Mammary epithelial cell (primary cell): Measurements from ENCODE around the gene C10orf71.

Experiments used
- EZH2 ChIP-seq: IDR thresholded peaks from 2 replicates; pipeline ENCODE4 v1.6.1; 2012; ENCODE audit warnings: low read length, inconsistent platforms, borderline replicate concordance
- TF ChIP-seq, protein P1 (sequence below), 2 donors: IDR thresholded peaks in 1 of 2; conservative IDR thresholded peaks in 1 of 2; 2 replicates each; pipeline ENCODE4 v1.5.1; 2011 to 2012; ENCODE audit warnings: inconsistent platforms in 2 of 2, low read length in 2 of 2, mild to moderate bottlenecking in 2 of 2, control low read depth in 1 of 2, low read depth in 1 of 2; ENCODE audit not compliant: insufficient read depth in 1 of 2; ENCODE audit errors: extremely low read depth in 1 of 2

DNA sequence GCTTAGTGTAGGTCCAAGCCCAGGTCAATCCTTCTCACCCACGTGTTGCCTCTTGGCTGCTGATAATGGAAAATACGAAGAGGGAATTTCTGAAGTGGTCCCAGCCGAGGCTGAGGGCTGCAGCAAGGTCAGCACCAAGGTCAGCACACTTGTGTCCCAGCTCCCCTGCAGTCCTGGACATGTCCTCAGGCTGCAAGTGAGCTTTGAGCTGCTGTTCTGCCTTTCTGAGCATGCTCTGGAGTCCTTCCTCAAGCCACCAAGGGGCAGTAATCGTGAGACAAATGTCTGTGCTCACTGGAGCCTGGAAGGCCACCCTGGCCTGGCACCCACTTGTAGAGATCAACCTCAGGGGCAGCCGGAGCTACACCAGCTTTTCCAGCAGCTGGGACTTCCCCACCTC lies 68.6 kb downstream of the C10orf71 start:
- TF ChIP-seq, protein P1, sequence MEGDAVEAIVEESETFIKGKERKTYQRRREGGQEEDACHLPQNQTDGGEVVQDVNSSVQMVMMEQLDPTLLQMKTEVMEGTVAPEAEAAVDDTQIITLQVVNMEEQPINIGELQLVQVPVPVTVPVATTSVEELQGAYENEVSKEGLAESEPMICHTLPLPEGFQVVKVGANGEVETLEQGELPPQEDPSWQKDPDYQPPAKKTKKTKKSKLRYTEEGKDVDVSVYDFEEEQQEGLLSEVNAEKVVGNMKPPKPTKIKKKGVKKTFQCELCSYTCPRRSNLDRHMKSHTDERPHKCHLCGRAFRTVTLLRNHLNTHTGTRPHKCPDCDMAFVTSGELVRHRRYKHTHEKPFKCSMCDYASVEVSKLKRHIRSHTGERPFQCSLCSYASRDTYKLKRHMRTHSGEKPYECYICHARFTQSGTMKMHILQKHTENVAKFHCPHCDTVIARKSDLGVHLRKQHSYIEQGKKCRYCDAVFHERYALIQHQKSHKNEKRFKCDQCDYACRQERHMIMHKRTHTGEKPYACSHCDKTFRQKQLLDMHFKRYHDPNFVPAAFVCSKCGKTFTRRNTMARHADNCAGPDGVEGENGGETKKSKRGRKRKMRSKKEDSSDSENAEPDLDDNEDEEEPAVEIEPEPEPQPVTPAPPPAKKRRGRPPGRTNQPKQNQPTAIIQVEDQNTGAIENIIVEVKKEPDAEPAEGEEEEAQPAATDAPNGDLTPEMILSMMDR (conservative IDR thresholded peaks at IDR 0.05 in 1 of 2, IDR thresholded peaks at IDR 0.05 in 1 of 2; ENCODE audit: extremely low read depth in 1 of 2, insufficient read depth in 1 of 2, low read depth in 1 of 2, low read length in 2 of 2), result no peak
- no peak for TF ChIP-seq EZH2
